SKM-1 treated with dmso at 0.1 percent for 144 hours (cell line): Measurements from ENCODE around the gene TLX1.

ENCODE experiments used
- DNase-seq: peaks from one replicate; lab custom pipeline; 2025; ENCODE audit not compliant: unreplicated experiment; lab: John Stamatoyannopoulos, UW

The TLX1 gene

GRCh38 chr10:101130984-101131961 is at the start of gene TLX1:
TLX1 (plus strand) TSS chr10:101131300; CDS start chr10:101131542, 242 bp downstream.
- no peak for DNase-seq

GRCh38 chr10:101085846-101086245 is 45.3 kb upstream of the TLX1 start:
- DNase-seq: no peak

DNA sequence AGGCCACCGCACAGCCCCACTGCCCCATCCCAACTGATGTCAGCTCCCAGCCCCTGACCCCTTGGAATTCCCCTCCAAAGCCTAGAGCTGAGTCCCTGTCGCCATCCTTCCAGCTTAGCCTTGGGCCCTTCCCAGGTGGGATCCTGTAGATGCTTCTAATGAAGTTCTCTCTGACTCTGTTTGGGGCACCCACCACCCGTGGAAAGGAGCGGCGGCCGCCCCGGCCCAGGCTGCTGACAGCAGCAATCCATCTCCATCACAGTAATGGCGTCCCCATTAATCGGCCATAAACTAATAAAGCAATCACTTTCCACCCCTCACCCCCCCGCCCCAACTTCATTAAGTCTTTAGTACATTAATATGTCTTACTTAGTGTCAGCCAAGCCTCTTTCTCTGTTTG is 43.7 kb upstream of the TLX1 start:
- no peak for DNase-seq

DNA sequence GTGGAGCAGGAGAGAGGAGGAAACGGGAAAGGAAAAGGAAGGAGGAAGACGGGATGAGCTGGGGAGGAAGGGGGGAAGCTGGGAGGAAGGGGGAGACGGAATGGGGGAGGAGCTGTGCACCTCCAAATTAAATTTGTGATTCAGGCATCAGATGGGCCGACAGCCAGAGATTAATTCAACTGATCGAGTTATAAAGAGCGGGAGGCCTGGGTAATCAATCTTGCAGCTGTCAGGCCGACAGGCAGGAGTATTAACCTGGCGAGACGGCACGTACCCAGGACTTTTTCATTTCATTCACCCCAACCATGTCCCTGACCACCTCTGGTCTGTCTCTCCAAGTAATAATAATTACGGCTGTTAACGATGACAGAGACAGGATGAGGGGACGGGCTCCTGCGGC is 43.1 kb upstream of the TLX1 start:
- no peak for DNase-seq

- DNase-seq: no peak
These were observed 41.4 kb upstream of the TLX1 start for GRCh38 chr10:101089520-101090299.

DNA sequence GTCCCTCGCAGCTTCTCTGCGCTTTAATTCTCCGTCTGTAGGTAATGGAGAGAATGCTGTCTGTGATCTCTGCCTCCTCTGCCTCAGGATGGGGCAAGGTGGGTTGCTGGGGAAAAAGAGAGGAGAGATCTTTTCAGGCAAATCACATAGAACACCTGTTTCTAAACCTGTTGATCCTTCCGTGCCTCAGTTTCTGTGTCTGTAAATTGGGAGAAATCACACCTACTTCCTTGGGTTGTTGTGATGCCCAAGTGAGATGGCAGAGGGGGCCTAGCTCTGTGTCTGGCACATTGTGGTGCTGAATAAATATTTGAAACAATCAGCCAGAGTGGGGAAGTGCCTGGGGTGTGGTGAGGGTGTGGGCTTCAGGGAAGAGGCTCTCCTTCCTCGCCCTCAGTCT is 40.5 kb upstream of the TLX1 start:
- DNase-seq: no peak

DNA sequence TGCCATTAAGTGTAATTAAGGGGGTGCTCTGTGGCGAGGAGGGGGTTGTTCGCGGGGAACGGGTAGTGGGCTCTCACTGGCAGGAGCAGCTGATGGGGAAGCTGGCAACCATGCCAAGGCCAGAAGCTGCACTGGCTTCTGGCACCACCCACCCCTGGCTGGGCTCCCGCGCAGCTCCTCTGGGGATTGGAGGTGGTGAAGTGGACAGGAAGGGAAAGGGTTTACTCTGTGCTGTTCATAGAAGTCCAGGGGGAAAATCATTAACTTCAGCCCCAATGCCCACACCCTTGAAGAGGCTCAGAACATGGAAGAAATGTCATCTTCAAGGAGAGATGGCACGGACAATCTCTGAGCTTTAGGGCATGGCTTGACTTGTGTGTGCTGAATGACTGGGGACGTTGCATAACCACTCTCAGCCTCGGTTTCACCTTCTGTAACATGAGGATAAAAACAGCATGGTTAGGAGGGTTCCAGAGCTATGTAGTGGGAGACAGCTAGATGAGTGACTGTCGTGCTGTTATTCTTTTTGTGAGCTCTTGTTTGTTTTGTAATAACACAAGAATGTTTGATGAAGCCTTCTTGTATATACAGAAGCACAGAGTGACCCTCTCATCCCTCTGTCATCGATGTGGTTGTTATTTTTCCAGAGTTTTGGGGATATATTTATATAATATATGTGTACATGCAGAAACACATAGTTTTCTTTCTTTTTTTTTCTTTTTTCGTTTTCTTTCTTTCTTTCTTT is 39.4 kb upstream of the TLX1 start:
- no peak for DNase-seq

DNA sequence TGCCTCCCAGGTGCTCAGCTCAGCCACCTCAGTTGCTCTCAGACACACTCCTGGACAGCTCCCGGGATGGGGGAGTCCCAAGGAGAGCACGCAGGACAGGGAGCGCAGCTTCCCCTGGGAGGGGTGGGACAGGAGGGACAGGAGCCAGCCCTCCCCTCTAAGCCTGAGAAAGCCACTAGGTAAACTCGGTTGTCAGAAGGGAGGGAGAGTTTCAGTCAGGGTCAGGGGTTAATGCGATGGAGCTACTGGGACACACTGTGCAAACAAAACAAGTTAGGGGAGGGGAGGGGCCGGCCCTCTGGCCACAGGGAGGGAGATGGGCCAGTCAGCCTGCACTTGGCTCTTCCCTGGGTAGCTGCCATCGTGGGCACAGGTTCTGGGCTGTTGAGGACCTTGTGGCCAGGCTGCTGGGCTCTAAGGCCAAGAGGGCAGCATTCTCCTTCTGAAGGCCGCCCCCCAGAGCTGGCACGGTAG is 38.2 kb upstream of the TLX1 start:
- no peak for DNase-seq

DNA sequence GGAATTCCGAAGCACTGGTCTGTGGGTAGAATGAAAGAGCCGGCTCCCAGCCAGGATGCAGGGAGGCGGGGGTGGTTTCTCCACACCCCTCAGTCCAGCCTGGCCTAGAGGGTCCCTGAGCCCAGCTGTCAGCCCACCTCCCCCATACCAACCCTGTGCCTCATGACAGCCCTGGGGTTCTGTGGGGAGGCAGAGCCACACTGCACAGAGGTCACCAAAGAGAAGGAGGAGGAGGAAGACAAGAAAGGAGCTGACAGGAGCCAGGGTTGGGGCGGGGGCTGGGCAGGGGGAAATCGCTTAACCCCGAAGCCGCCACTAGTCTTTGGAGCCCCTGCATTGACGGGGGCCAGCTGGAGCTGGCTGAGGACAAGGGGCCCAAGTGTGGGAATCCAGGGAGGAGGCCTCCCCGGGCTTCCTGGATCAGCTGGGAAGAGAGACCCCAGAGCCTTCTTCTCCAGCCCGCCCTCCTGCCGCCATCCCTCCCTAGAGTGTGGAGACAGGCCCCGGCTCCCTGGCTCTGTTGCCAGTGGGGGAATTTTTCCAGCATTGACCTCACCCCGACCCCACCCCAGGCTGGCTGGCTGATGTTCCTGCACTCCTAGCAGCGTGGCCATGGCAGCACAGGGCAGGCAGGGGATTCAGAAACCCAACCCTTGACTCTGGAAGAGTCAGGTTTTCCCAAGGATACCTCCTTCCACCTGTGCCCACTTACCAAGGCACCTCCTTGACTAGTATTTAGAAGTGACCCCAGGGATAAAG is 36.8 kb upstream of the TLX1 start:
- no peak for DNase-seq

GRCh38 chr10:101095004-101095403 is 36.1 kb upstream of the TLX1 start:
- no peak for DNase-seq

GRCh38 chr10:101095550-101096213 is 35.4 kb upstream of the TLX1 start:
- peak; percentile 2 for DNase-seq

DNA sequence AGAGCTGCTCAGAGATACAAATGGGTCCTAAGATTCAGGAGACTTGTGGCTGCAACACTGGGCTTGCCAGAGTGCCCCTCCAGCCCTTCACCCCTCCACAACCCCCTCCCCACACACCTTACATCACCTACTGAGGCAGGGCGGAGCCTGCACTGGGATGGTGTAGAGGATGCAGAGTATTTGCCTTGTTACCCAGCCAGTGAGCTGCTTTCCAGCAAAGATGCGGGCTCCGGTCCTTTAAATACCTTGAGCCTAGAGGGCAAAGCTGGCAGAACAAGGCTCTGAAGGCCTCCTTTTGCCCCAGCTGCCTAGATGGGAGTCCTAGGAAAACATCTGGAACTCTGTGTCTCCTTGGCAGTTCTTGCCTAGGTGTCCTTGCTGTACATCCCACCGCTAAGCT is 34.7 kb upstream of the TLX1 start:
- no peak for DNase-seq

- DNase-seq: no peak
These were observed 33.2 kb upstream of the TLX1 start for GRCh38 chr10:101097881-101098280.

- DNase-seq: no peak
These were observed 31.2 kb upstream of the TLX1 start for GRCh38 chr10:101099901-101100300.

GRCh38 chr10:101101372-101101881 is 29.7 kb upstream of the TLX1 start:
- DNase-seq: no peak

- DNase-seq: no peak
These were observed 27.7 kb upstream of the TLX1 start for GRCh38 chr10:101103430-101103829.

DNA sequence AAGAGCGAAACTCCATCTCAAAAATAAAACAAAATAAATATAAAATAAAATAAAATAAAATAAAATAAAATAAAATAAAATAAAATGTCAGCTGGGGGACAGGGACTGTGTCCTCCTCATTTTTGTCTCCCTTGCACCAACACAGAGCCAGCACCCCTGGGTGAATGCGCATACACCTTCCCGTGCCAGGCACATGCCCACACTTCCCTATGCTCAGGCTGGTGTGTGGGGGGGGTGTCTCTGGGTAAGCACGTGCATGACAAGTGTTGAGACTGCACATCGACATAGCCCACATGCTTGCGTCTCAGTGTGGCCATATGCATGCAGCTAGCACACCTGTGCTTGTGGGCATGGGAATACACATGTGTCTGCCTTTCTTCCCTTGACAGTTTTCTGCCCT is 24.7 kb upstream of the TLX1 start:
- DNase-seq: no peak

GRCh38 chr10:101107771-101108170 is 23.3 kb upstream of the TLX1 start:
- no peak for DNase-seq

GRCh38 chr10:101110856-101111523 is 20.1 kb upstream of the TLX1 start:
- no peak for DNase-seq
